AG10803 (cell line): ENCODE data around the gene PROSER3.

Experiments used
- DNase-seq: peaks from one replicate; pipeline ENCODE4 v3.0.0; 2010; ENCODE audit warnings: low read depth
- H3K4me3 ChIP-seq: 2 replicates; pipeline ENCODE4 v1.5.1; 2011; ENCODE audit warnings: mild to moderate bottlenecking, low read length, control low read depth
- TF ChIP-seq, protein P1 (sequence below): conservative IDR thresholded peaks from 2 replicates; pipeline ENCODE4 v1.5.1; 2011; ENCODE audit warnings: mild to moderate bottlenecking, low read length, control low read depth, inconsistent platforms

The PROSER3 gene

DNA sequence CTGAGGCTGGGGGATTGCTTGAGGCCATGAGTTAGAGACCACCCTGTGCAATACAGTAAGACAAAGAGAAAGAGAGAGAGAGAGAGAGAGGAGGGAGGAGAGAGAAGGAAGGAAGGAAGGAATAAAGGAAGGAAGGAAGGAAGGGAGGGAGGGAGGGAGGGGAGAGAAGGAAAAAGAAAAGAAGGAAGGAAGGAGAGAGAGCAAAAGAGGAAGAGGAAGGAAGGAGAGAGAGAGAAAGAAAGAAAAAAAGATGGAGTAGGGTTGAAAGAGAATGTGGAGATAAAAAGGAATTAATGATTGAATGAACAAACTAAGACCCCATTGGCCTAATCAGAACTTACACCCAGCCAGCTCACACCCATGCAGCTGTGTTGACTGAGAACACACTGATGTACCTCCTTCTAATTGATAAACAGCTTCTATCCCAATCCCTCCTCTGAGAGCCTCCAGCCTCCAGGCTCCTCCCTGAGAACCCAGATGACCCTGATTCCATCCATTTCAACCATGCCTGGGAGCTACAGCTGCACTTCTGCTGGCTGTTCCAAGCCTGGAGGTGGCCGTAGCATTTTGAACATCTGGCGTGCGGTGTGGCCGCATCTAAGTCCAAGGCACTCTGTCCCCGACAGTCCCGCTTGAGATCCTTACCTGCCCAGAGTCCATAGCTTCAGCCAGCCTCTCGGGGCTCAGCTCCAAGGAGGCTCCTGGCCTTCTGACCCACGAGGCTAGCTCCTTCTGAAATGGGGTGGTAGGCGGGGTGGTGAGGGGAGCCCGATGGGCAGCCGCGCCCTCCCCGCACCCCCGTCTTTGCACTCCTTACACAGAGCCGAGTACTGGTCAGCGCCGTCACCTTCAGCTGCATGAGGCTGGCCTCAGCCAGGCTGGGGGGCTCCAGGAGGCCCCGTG, 53.6 kb downstream of the PROSER3 start:
- no peak overlapping the region for H3K4me3 ChIP-seq
- TF ChIP-seq, protein P1, sequence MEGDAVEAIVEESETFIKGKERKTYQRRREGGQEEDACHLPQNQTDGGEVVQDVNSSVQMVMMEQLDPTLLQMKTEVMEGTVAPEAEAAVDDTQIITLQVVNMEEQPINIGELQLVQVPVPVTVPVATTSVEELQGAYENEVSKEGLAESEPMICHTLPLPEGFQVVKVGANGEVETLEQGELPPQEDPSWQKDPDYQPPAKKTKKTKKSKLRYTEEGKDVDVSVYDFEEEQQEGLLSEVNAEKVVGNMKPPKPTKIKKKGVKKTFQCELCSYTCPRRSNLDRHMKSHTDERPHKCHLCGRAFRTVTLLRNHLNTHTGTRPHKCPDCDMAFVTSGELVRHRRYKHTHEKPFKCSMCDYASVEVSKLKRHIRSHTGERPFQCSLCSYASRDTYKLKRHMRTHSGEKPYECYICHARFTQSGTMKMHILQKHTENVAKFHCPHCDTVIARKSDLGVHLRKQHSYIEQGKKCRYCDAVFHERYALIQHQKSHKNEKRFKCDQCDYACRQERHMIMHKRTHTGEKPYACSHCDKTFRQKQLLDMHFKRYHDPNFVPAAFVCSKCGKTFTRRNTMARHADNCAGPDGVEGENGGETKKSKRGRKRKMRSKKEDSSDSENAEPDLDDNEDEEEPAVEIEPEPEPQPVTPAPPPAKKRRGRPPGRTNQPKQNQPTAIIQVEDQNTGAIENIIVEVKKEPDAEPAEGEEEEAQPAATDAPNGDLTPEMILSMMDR: no peak
- no peak for DNase-seq

DNA sequence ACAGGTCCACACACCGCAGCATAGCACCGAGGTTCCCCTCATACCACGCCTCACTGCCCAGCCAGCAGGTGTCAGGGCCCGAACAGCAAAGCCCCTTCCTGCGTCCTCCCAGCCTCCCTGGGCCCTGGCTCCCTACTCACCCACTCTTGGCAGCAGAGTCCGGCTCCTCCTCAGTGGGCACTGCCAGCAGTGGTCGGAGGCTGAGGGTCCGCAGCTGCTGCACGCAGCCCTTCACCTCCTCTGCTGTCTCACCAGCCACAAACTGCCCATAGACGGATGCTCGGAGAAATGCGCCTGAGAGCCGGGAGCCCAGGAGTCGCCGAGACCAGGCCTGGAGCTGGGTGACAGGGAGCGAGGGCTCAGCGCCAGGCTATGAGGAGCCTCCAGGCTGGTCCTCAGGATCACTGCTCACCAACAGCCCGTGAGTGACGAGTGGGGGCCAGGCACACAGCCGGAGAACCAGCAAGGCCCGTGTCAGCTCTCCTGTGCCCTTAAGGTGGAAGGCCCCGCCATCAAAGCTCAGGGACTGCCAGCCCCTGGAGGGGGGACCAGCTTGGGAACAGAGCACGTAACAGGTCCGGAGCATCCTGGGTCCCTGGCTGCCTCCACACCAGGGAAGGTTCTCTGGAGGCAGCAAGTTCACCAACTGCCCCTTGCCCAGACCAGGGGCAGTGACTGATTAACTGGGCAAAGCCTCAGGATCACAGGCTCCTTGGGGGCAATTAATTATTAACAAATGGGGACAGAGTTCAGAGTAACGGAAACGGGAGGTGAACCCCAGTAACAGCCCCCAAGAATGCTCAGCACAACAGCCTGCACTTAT, 54.5 kb downstream of the PROSER3 start, which contains the start of gene PRODH2:
TSS of gene PRODH2 (minus strand) at position 626 of the 823 bp plus-strand sequence. CDS start at position 586, 40 bp downstream.
- no peak for DNase-seq
- TF ChIP-seq, protein P1: no peak

DNA sequence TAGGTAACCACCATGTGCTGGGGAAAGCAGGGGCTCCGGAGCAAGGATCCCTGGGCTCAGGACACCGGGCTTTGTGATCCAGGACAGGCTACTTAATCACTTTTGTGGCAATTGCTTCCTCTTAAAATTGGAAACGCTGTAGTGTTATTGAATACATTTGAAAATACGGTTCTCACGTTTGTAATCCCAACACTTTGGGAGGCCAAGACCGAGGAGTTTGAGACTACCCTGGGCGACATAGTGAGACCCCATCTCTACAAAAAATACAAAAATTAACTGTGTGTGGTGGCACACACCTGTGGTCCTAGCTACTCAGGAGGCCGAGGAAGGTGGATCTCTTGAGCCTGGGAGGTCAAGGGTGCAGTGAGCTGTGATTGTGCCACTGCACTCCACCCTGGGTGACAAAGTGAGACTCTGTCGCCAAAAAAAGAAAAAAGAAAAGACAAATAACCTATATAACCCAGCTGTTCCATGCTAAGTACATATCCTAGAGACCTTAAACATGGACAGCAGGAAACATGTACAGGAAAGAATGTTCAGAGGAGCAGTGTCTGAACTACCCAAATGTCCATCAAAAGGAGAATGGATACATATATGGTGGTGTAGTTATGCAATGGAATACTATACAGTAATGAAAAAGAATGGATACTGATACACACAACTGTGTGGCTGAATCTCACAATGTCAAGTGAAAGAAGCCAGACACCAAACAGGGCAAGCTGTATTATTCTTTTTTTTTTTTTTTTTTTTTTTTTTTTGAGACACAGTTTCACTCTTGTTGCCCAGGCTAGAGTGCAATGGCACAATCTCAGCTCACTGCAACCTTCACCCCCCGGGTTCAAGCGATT, 55.3 kb downstream of the PROSER3 start:
- H3K4me3 ChIP-seq: no peak overlapping the region
- DNase-seq: no peak
- TF ChIP-seq, protein P1: no peak

More for the DNA sequence above, 54.5 kb downstream of the PROSER3 start, which contains the start of gene PRODH2:
- no peak within 1 kb of the TSS for H3K4me3 ChIP-seq

DNA sequence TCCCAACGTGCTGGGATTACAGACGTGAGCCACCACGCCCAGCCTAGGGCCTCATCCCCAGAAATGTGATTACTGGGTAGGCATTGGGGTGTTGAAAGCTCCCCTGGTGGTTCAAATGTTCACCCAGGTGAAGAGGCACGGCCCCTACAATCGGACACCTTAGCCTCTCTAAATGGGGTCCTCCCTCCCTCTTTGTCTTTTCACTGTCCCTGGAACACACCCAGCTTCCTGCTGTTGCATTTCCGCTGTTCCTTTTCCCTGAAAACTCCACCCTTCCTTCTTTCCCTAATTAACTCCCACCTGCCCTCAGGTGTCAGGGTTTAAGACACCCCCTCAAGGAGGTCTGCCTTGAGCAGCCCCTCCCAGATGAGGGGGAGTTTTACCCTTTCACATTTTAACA, 58.3 kb downstream of the PROSER3 start:
- no peak for DNase-seq
- H3K4me3 ChIP-seq: no peak overlapping the region
- TF ChIP-seq, protein P1: no peak

DNA sequence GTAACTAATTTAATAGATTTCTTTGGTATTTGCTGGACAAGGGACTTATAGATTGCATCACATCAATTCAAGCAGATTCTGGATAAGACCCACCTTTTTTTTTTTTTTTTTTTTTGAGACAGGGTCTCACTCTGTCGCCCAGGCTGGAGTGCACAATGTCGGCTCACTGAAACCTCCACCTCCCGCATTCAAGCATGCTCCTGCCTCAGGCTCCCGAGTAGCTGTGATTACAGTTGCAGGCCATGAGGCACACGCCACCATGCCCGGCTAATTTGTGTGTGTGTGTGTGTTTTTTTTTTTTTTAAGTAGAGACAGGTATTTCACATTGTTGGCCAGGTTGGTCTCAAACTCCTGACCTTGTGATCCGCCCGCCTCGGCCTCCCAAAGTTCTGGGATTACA, 58.9 kb downstream of the PROSER3 start:
- DNase-seq: no peak
- H3K4me3 ChIP-seq: no peak overlapping the region
- TF ChIP-seq, protein P1: no peak

DNA sequence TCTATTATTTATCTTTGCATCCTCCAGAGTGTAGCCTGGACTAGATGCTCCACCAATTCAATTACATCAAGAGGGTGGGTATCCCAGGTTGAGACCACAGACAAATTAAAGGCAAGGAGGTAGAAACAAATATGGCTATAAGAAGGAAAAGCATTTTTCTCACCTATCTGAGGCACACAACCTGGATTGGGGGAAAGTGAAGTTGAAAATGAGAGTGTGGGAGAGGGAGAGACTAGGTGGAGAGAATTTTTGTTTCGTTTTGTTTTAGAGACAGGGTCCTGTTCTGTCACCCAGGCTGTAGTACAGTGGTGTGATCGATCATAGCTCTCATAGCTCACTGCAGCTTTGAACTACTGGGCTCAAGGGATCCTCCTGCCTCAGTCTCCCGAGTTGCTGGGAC, 60.5 kb downstream of the PROSER3 start:
- DNase-seq: no peak
- H3K4me3 ChIP-seq: no peak overlapping the region
- TF ChIP-seq, protein P1: no peak
